CD4-positive, alpha-beta T cell treated with Interferon alpha-2 for 1 hour (primary cell): ENCODE measurements around the gene ESPNL.

Source experiments
- DNase-seq, 2 donors: peaks; one replicate each; pipeline ENCODE4 v3.0.0-alpha.2; 2020 to 2022

The ESPNL gene

GRCh38 chr2:238176613-238177012, 76.5 kb downstream of the ESPNL start:
- no peak for DNase-seq

- DNase-seq: no peak
Observed at GRCh38 chr2:238180554-238180953, 80.4 kb downstream of the ESPNL start.

- no peak for DNase-seq
Observed at GRCh38 chr2:238182362-238182761, 82.2 kb downstream of the ESPNL start.
